Upper lobe of left lung (tissue), 4 donors: ENCODE data around the gene MTX2.

Experiments used
- CTCF ChIP-seq, 6 experiments: fragments of 450-650 bp in 4 of 6; fragments of 200-600 bp in 2 of 6; sonication (generic) in 2 of 6; IDR thresholded peaks; one replicate each; pipeline ENCODE4 v1.5.1; 2016 to 2019; ENCODE audit warnings: antibody characterized with exemption in 6 of 6
- EP300 ChIP-seq, 4 donors: sonication (generic); formaldehyde crosslinking; IDR thresholded peaks; one replicate each; pipeline ENCODE4 v1.5.1; 2017; ENCODE audit warnings: antibody characterized with exemption in 4 of 4, control low read depth in 2 of 4
- POLR2A ChIP-seq, 4 donors: fragments of 450-650 bp; IDR thresholded peaks; one replicate each; pipeline ENCODE4 v1.5.1; 2016 to 2017; ENCODE audit warnings: antibody characterized with exemption in 4 of 4, mild to moderate bottlenecking in 2 of 4
- POLR2AphosphoS5 ChIP-seq, 2 donors: sonication (generic); formaldehyde crosslinking; IDR thresholded peaks; one replicate each; pipeline ENCODE4 v1.5.1; 2017; ENCODE audit warnings: antibody characterized with exemption in 2 of 2

- TF ChIP-seq POLR2A (IDR thresholded peaks at IDR 0.05) (no peak), POLR2AphosphoS5 (IDR thresholded peaks at IDR 0.05) (no peak), EP300 (IDR thresholded peaks at IDR 0.05) (no peak), CTCF (IDR thresholded peaks at IDR 0.05) (no peak)
Measured at GRCh38 chr2:176237456-176237855, 31.8 kb upstream of the MTX2 start.
